ENCODE results near the gene JMJD4. TPM values are rescaled to one million over a fixed set of nuclear protein-coding genes. Genes with fewer than 3 reads are reported as not detected.

The JMJD4 gene
- total RNA-seq, 1 experiment from 2014 or later: 24.4 TPM

DNA sequence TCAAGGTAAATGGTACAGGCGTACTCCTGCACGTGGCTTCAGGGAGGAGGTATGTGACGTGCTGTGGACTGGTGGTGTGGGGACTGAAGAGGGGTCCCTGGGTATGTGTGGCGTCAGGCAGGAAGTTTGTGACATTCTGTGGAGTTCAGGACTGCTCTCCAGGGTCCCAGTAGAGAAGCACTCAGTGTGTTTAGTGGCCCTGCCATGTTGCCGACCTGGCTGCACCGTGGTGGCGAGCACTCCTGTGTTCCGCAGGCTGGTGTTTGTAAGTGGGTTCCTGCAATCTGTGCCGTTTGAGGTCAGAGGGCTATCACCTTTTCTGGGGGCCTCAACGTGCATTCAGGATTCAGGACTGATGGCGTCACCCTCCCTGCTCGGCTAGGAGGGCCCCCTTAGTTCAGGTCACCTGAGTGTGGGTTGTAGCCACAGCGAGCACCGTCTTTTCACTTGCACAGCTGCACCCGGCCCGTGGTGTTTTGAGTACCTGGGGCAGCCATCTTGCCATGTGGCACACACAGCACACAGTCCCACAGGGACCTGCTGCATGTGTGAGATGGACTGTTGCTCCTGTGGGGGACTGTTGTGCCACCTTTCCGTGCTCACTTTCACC, 26.6 kb upstream of the JMJD4 start:
- no peak overlapping the region for H3K56ac ChIP-seq (ENCODE audit: insufficient read length, low read depth, low read length)
- TF ChIP-seq, protein P1, sequence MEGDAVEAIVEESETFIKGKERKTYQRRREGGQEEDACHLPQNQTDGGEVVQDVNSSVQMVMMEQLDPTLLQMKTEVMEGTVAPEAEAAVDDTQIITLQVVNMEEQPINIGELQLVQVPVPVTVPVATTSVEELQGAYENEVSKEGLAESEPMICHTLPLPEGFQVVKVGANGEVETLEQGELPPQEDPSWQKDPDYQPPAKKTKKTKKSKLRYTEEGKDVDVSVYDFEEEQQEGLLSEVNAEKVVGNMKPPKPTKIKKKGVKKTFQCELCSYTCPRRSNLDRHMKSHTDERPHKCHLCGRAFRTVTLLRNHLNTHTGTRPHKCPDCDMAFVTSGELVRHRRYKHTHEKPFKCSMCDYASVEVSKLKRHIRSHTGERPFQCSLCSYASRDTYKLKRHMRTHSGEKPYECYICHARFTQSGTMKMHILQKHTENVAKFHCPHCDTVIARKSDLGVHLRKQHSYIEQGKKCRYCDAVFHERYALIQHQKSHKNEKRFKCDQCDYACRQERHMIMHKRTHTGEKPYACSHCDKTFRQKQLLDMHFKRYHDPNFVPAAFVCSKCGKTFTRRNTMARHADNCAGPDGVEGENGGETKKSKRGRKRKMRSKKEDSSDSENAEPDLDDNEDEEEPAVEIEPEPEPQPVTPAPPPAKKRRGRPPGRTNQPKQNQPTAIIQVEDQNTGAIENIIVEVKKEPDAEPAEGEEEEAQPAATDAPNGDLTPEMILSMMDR (conservative IDR thresholded peaks at IDR 0.05): no peak
- no peak overlapping the region for H2BK5ac ChIP-seq (ENCODE audit: insufficient read length, low read length)
- H3K4ac ChIP-seq (ENCODE audit: low read depth, low read length): no peak overlapping the region
- H3K23me2 ChIP-seq (ENCODE audit: insufficient read length, low read depth, low read length, poor library complexity, severe bottlenecking): peaks cover 2% of the 10 kb centered on the region
- Mint-ChIP-seq H3K27ac (peak overlapping the region in 1 of 3 experiments; percentile 61; a peak in 1 of 7 replicates), H3K9me3 (no peaks in the 10 kb centered on the region), H3K36me3 (ENCODE audit: insufficient read depth in 1 of 3, low read depth in 3 of 3) (peaks cover 13 to 65% (median 39%) of the 10 kb centered on the region in 3 experiments), H3K27me3 (ENCODE audit: low read depth) (no peaks in the 10 kb centered on the region), H3K4me3 (peak overlapping the region in 1 of 2 experiments; percentile 14; a peak in 1 of 5 replicates), H3K4me1 (peaks cover 4 to 19% of the 10 kb centered on the region in 2 experiments; a peak in 2 of 4 replicates)
- no peaks in the 10 kb centered on the region for H3K4me1 ChIP-seq (ENCODE audit: insufficient read depth, low read length)
- no peak overlapping the region for H4K8ac ChIP-seq (replicated peaks; ENCODE audit: insufficient read length, low read depth, low read length)
- H3K27me3 ChIP-seq (ENCODE audit: insufficient read depth, low read length): no peaks in the 10 kb centered on the region
- H3K79me1 ChIP-seq (ENCODE audit: insufficient read depth, low read depth, low read length, poor library complexity, severe bottlenecking): peaks cover 3% of the 10 kb centered on the region
- no peak for DNase-seq
- H3T11ph ChIP-seq (ENCODE audit: low read length): no peak overlapping the region
- no peak overlapping the region for H3K27ac ChIP-seq (ENCODE audit: insufficient read length, low read depth, low read length)
- no peak overlapping the region for H3K23ac ChIP-seq (ENCODE audit: insufficient read length, low read depth, low read length)
- H3K9me3 ChIP-seq (ENCODE audit: control insufficient read depth, low read depth, low read length): no peaks in the 10 kb centered on the region
- no peak overlapping the region for H2BK12ac ChIP-seq (ENCODE audit: insufficient read length, low read depth, low read length)
- H3K9ac ChIP-seq (ENCODE audit: extremely low read depth, insufficient read length, low read length): no peak overlapping the region
- WGBS (ENCODE audit: extremely low coverage, insufficient read length, low lambda C conversion rate): no CpG with 5 or more reads among the region's 17 CpGs
- no peak overlapping the region for H2BK15ac ChIP-seq (ENCODE audit: low read depth, low read length)
- no peak overlapping the region for H2BK120ac ChIP-seq (ENCODE audit: low read depth, low read length, poor library complexity, severe bottlenecking)
- no peak overlapping the region for H2AFZ ChIP-seq (ENCODE audit: low read length)
- no peak overlapping the region for H3K18ac ChIP-seq (ENCODE audit: insufficient read length, low read depth, low read length)
- H4K91ac ChIP-seq (ENCODE audit: insufficient read length, low read depth, low read length): no peak overlapping the region
- no peak overlapping the region for H3K14ac ChIP-seq (ENCODE audit: insufficient read depth, low read length)
- no peaks in the 10 kb centered on the region for H4K20me1 ChIP-seq (ENCODE audit: control insufficient read depth, insufficient read depth, insufficient read length)
- H2AK5ac ChIP-seq (ENCODE audit: insufficient read length, low read length): no peak overlapping the region
- H2BK20ac ChIP-seq (ENCODE audit: low read depth, low read length, poor library complexity, severe bottlenecking): no peak overlapping the region
- no peak overlapping the region for H3K4me2 ChIP-seq (ENCODE audit: insufficient read depth, insufficient read length, low read length)
- no peak overlapping the region for H4K5ac ChIP-seq (ENCODE audit: insufficient read length, low read depth, low read length)
- no peaks in the 10 kb centered on the region for H3K79me2 ChIP-seq (ENCODE audit: insufficient read depth, low read length)

Measured in H9 (cell line).